ENCODE measurements around the gene LAGE3. TPM values are rescaled to one million over a fixed set of nuclear protein-coding genes. Genes with fewer than 3 reads are reported as not detected.

Gene LAGE3
- 51.8 and 73.5 TPM in 2 replicates for total RNA-seq (2014; rRNA removed; shearing (Covaris generic); ENCODE audit: low replicate concordance)

- no peak within 1 kb of the TSS; the same call in 1 of the 2 replicates for H2AFZ ChIP-seq (ENCODE audit: low read length)
- no peaks in the 10 kb centered on the region for H3K9me3 ChIP-seq (ENCODE audit: low read length)
- H3K9me2 ChIP-seq (replicated peaks; ENCODE audit: insufficient read depth, low read length): no peaks in the 10 kb centered on the region
- H3K4me1 ChIP-seq (ENCODE audit: low read length): peaks cover 45% of the 10 kb centered on the region
- DNase-seq: peak; percentile 94
- peak within 1 kb of the TSS; percentile 82 for H3K27ac ChIP-seq (ENCODE audit: low read length)
- no peaks in the 10 kb centered on the region; the same call in 1 of the 2 replicates for H3K79me2 ChIP-seq (ENCODE audit: low read length)
- no peaks in the 10 kb centered on the region for H3K36me3 ChIP-seq (ENCODE audit: insufficient read depth, low read length)
- H4K20me1 ChIP-seq (ENCODE audit: insufficient read depth, low read depth, low read length): no peaks in the 10 kb centered on the region
- H3K4me2 ChIP-seq (ENCODE audit: low read depth, low read length, poor library complexity, severe bottlenecking): peak within 1 kb of the TSS; percentile 68
- H3K9ac ChIP-seq (ENCODE audit: low read length): peak within 1 kb of the TSS; percentile 79
- H3K27me3 ChIP-seq (ENCODE audit: low read length): no peaks in the 10 kb centered on the region
- peak within 1 kb of the TSS; percentile 74 for H3K4me3 ChIP-seq (ENCODE audit: low read length)
Measured at GRCh38 chrX:154478728-154479622, at the start of gene LAGE3. Gene LAGE3 (minus strand): TSS chrX:154479281. CDS start chrX:154478915, 366 bp downstream.

- Histone ChIP-seq H2AFZ (ENCODE audit: low read length) (no peak overlapping the region), H3K9me2 (replicated peaks; ENCODE audit: insufficient read depth, low read length) (no peaks in the 10 kb centered on the region), H3K79me2 (ENCODE audit: low read length) (no peaks in the 10 kb centered on the region), H3K36me3 (ENCODE audit: insufficient read depth, low read length) (no peaks in the 10 kb centered on the region), H4K20me1 (ENCODE audit: insufficient read depth, low read depth, low read length) (no peaks in the 10 kb centered on the region), H3K4me2 (ENCODE audit: low read depth, low read length, poor library complexity, severe bottlenecking) (peak overlapping the region; percentile 72), H3K9ac (ENCODE audit: low read length) (peak overlapping the region; percentile 68), H3K9me3 (ENCODE audit: low read length) (no peaks in the 10 kb centered on the region), H3K4me3 (ENCODE audit: low read length) (peak overlapping the region; percentile 57), H3K27ac (ENCODE audit: low read length) (peak overlapping the region; percentile 77), H3K4me1 (ENCODE audit: low read length) (peaks cover 9% of the 10 kb centered on the region), H3K27me3 (ENCODE audit: low read length) (no peaks in the 10 kb centered on the region)
- peak; percentile 86 for DNase-seq
Measured at GRCh38 chrX:154526901-154527675, 48.0 kb upstream of the LAGE3 start.

- DNase-seq: no peak
- no peaks in the 10 kb centered on the region for H3K9me3 ChIP-seq (ENCODE audit: low read length)
- no peaks in the 10 kb centered on the region for H3K9me2 ChIP-seq (replicated peaks; ENCODE audit: insufficient read depth, low read length)
- H3K79me2 ChIP-seq (ENCODE audit: low read length): no peaks in the 10 kb centered on the region
- H3K27me3 ChIP-seq (ENCODE audit: low read length): no peaks in the 10 kb centered on the region
- peaks cover 9% of the 10 kb centered on the region for H3K4me1 ChIP-seq (ENCODE audit: low read length)
- H3K27ac ChIP-seq (ENCODE audit: low read length): no peak overlapping the region
- H3K4me2 ChIP-seq (ENCODE audit: low read depth, low read length, poor library complexity, severe bottlenecking): no peak overlapping the region
- H3K36me3 ChIP-seq (ENCODE audit: insufficient read depth, low read length): no peaks in the 10 kb centered on the region
- H2AFZ ChIP-seq (ENCODE audit: low read length): no peak overlapping the region
- no peaks in the 10 kb centered on the region for H4K20me1 ChIP-seq (ENCODE audit: insufficient read depth, low read depth, low read length)
- H3K4me3 ChIP-seq (ENCODE audit: low read length): no peak overlapping the region
- H3K9ac ChIP-seq (ENCODE audit: low read length): no peak overlapping the region
Measured at GRCh38 chrX:154525606-154526490, 46.8 kb upstream of the LAGE3 start.

GRCh38 chrX:154519389-154519788 lies 40.3 kb upstream of the LAGE3 start:
- no peaks in the 10 kb centered on the region for H3K36me3 ChIP-seq (ENCODE audit: insufficient read depth, low read length)
- H3K4me1 ChIP-seq (ENCODE audit: low read length): peaks cover 22% of the 10 kb centered on the region
- H3K9me2 ChIP-seq (replicated peaks; ENCODE audit: insufficient read depth, low read length): no peaks in the 10 kb centered on the region
- peaks cover 8% of the 10 kb centered on the region; the same call in 1 of the 2 replicates for H3K79me2 ChIP-seq (ENCODE audit: low read length)
- H4K20me1 ChIP-seq (ENCODE audit: insufficient read depth, low read depth, low read length): no peaks in the 10 kb centered on the region
- H3K27me3 ChIP-seq (ENCODE audit: low read length): no peaks in the 10 kb centered on the region
- H3K27ac ChIP-seq (ENCODE audit: low read length): no peak overlapping the region
- DNase-seq: no peak
- no peak overlapping the region for H3K4me3 ChIP-seq (ENCODE audit: low read length)
- no peaks in the 10 kb centered on the region for H3K9me3 ChIP-seq (ENCODE audit: low read length)
- no peak overlapping the region for H2AFZ ChIP-seq (ENCODE audit: low read length)
- H3K4me2 ChIP-seq (ENCODE audit: low read depth, low read length, poor library complexity, severe bottlenecking): no peak overlapping the region
- H3K9ac ChIP-seq (ENCODE audit: low read length): no peak overlapping the region

GRCh38 chrX:154517101-154517781 lies 38.2 kb upstream of the LAGE3 start:
- DNase-seq: no peak
- Histone ChIP-seq H3K27me3 (ENCODE audit: low read length) (no peaks in the 10 kb centered on the region), H3K9ac (ENCODE audit: low read length) (no peak overlapping the region), H3K4me3 (ENCODE audit: low read length) (no peak overlapping the region), H3K9me2 (replicated peaks; ENCODE audit: insufficient read depth, low read length) (no peaks in the 10 kb centered on the region), H3K4me1 (ENCODE audit: low read length) (peaks cover 22% of the 10 kb centered on the region), H3K36me3 (ENCODE audit: insufficient read depth, low read length) (no peaks in the 10 kb centered on the region), H3K79me2 (ENCODE audit: low read length) (peaks cover 8% of the 10 kb centered on the region; the same call in 1 of the 2 replicates), H3K4me2 (ENCODE audit: low read depth, low read length, poor library complexity, severe bottlenecking) (no peak overlapping the region), H2AFZ (ENCODE audit: low read length) (peak overlapping the region; percentile 56; the same call in 1 of the 2 replicates), H3K27ac (ENCODE audit: low read length) (no peak overlapping the region), H3K9me3 (ENCODE audit: low read length) (no peaks in the 10 kb centered on the region), H4K20me1 (ENCODE audit: insufficient read depth, low read depth, low read length) (no peaks in the 10 kb centered on the region)

GRCh38 chrX:154516656-154517100 lies 37.6 kb upstream of the LAGE3 start:
- Histone ChIP-seq H3K27ac (ENCODE audit: low read length) (no peak overlapping the region), H3K9me2 (replicated peaks; ENCODE audit: insufficient read depth, low read length) (no peaks in the 10 kb centered on the region), H3K4me2 (ENCODE audit: low read depth, low read length, poor library complexity, severe bottlenecking) (peak overlapping the region; percentile 52), H3K79me2 (ENCODE audit: low read length) (peaks cover 8% of the 10 kb centered on the region; the same call in 1 of the 2 replicates), H3K9me3 (ENCODE audit: low read length) (no peaks in the 10 kb centered on the region), H3K4me3 (ENCODE audit: low read length) (peak overlapping the region; percentile 55; the same call in 1 of the 2 replicates), H3K27me3 (ENCODE audit: low read length) (no peaks in the 10 kb centered on the region), H3K36me3 (ENCODE audit: insufficient read depth, low read length) (no peaks in the 10 kb centered on the region), H3K9ac (ENCODE audit: low read length) (peak overlapping the region; percentile 44), H4K20me1 (ENCODE audit: insufficient read depth, low read depth, low read length) (no peaks in the 10 kb centered on the region), H3K4me1 (ENCODE audit: low read length) (peaks cover 22% of the 10 kb centered on the region), H2AFZ (ENCODE audit: low read length) (no peak overlapping the region)
- no peak for DNase-seq

- H2AFZ ChIP-seq (ENCODE audit: low read length): no peak within 1 kb of the TSS
- no peaks in the 10 kb centered on the region for H4K20me1 ChIP-seq (ENCODE audit: insufficient read depth, low read depth, low read length)
- peak within 1 kb of the TSS; percentile 64 for H3K4me2 ChIP-seq (ENCODE audit: low read depth, low read length, poor library complexity, severe bottlenecking)
- H3K27me3 ChIP-seq (ENCODE audit: low read length): no peaks in the 10 kb centered on the region
- H3K9ac ChIP-seq (ENCODE audit: low read length): peak within 1 kb of the TSS; percentile 88
- H3K9me2 ChIP-seq (replicated peaks; ENCODE audit: insufficient read depth, low read length): no peaks in the 10 kb centered on the region
- H3K27ac ChIP-seq (ENCODE audit: low read length): 0 out of 2 replicates have a peak within 1 kb of the TSS, but pooled peaks have one; percentile 17
- peaks cover 22% of the 10 kb centered on the region for H3K4me1 ChIP-seq (ENCODE audit: low read length)
- peak within 1 kb of the TSS; percentile 89 for H3K4me3 ChIP-seq (ENCODE audit: low read length)
- H3K79me2 ChIP-seq (ENCODE audit: low read length): peaks cover 8% of the 10 kb centered on the region; the same call in 1 of the 2 replicates
- DNase-seq: peak; percentile 92
- no peaks in the 10 kb centered on the region for H3K36me3 ChIP-seq (ENCODE audit: insufficient read depth, low read length)
- no peaks in the 10 kb centered on the region for H3K9me3 ChIP-seq (ENCODE audit: low read length)
Measured at GRCh38 chrX:154515966-154516655, 37.0 kb upstream of the LAGE3 start, which contains the start of gene FAM3A. Gene FAM3A (minus strand): TSS chrX:154516232. CDS start chrX:154515772, 460 bp downstream.
